GM18861 (cell line): ENCODE results near the gene RBM42.
A peak's percentile ranks its signal among the peaks of the same experiment; 100 is the strongest.

Source experiments
- ATAC-seq: cut with Tn5 transposase; IDR thresholded peaks from one replicate; pipeline ENCODE4 v1.9.1; 2021; ENCODE audit not compliant: unreplicated experiment

Gene RBM42

GRCh38 chr19:35619290-35619923 is 9.4 kb upstream of the RBM42 start:
- ATAC-seq: no peak

- ATAC-seq: no peak
Observed at GRCh38 chr19:35620001-35620400, 8.8 kb upstream of the RBM42 start.

- no peak for ATAC-seq
Observed at GRCh38 chr19:35621708-35622107, 7.1 kb upstream of the RBM42 start.

GRCh38 chr19:35622750-35623149 is 6.1 kb upstream of the RBM42 start:
- ATAC-seq: no peak

GRCh38 chr19:35623327-35624010 is 5.4 kb upstream of the RBM42 start:
- no peak for ATAC-seq

- ATAC-seq: peak; percentile 13
Observed at GRCh38 chr19:35628264-35628564, 622 bp upstream of the RBM42 start.

GRCh38 chr19:35629332-35629633 is 447 bp downstream of the RBM42 start:
- no peak for ATAC-seq

- no peak for ATAC-seq
Observed at GRCh38 chr19:35633727-35634440, 5.0 kb downstream of the RBM42 start.

- no peak for ATAC-seq
Observed at GRCh38 chr19:35636651-35637050, 7.8 kb downstream of the RBM42 start.

GRCh38 chr19:35637165-35637564 is 8.3 kb downstream of the RBM42 start:
- ATAC-seq: no peak

GRCh38 chr19:35639321-35639639 is 10.4 kb downstream of the RBM42 start:
- ATAC-seq: no peak

GRCh38 chr19:35639863-35640262 is 11.0 kb downstream of the RBM42 start:
- ATAC-seq: no peak

- ATAC-seq: no peak
Observed at GRCh38 chr19:35641515-35642151, 12.8 kb downstream of the RBM42 start, which contains the start of gene ETV2. ETV2 (plus strand) TSS chr19:35641745; CDS start chr19:35642461, 716 bp downstream.

GRCh38 chr19:35642312-35642711 is 13.5 kb downstream of the RBM42 start:
- no peak for ATAC-seq

- no peak for ATAC-seq
Observed at GRCh38 chr19:35642798-35643254, 14.0 kb downstream of the RBM42 start.

GRCh38 chr19:35643255-35644205 is 14.7 kb downstream of the RBM42 start:
- no peak for ATAC-seq

GRCh38 chr19:35644206-35644986 is 15.6 kb downstream of the RBM42 start:
- peak; percentile 56 for ATAC-seq

- no peak for ATAC-seq
Observed at GRCh38 chr19:35644987-35645679, 16.3 kb downstream of the RBM42 start.

GRCh38 chr19:35645680-35646511 is 17.1 kb downstream of the RBM42 start:
- no peak for ATAC-seq
